Measurements from ENCODE around the gene PTHLH.

DNA sequence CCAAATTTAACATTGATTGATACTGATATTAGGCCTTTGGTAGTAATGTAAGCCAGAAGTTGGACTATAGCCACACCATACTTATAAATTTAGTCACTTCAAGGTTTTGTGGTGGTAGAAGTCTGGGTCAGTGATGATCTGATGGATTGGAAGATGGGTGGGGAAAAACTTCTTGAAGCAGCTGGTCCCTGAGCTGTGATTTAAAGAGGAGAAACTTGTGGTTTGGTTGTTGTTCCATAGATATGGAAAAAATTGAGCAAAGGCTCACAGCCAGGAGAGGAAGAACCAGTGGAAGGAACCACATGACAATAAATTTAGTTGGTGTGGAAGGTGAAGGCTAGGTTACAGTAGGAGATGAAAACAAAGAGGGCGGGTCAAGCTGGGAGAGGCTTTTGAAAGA is 26.1 kb downstream of the PTHLH start:
- no peak for TF ChIP-seq POLR2A (IDR thresholded peaks at IDR 0.05; ENCODE audit: low read depth, low read length)
- no peak for TF ChIP-seq POLR2AphosphoS5 (IDR thresholded peaks at IDR 0.05; ENCODE audit: low read depth, low read length)
- no peak for TF ChIP-seq POU2F2 (IDR thresholded peaks at IDR 0.05; ENCODE audit: low read depth, low read length)
